ENCODE data around the gene PYCR2. TPM values are rescaled to one million over a fixed set of nuclear protein-coding genes. Genes with fewer than 3 reads are reported as not detected.
A peak's percentile ranks its signal among the peaks of the same experiment; 100 is the strongest.

Gene PYCR2
- total RNA-seq, 4 donors from 2014 or later = 31.9 to 50.3 (median 42.5) TPM

GRCh38 chr1:225909477-225909876 lies 14.6 kb downstream of the PYCR2 start:
- ATAC-seq (no peak), DNase-seq (peak in 1 of 2 donors; percentile 3)
- Histone ChIP-seq H3K9me3 (no peaks in the 10 kb centered on the region), H3K4me1 (no peaks in the 10 kb centered on the region), H3K4me3 (no peak overlapping the region), H3K27me3 (no peaks in the 10 kb centered on the region), H3K27ac (no peak overlapping the region), H3K36me3 (no peaks in the 10 kb centered on the region)
- in situ Hi-C loops (cut with MboI; ENCODE audit: low sequenced_read_pairs in 4 of 4) (loop anchor here in 1 of 4 donors (5.0 kb wide), 1 partner anchor 432 kb away; no protein-coding TSS in a partner anchor), intact Hi-C loops (cut with DNase I; ENCODE audit: low total_unique reads) (no loop called here)
- TF ChIP-seq POLR2A (IDR thresholded peaks at IDR 0.05) = no peak
- no peak for TF ChIP-seq CTCF (IDR thresholded peaks at IDR 0.05 in 4 of 5, conservative IDR thresholded peaks at IDR 0.05 in 1 of 5)

- H3K27me3 ChIP-seq = no peaks in the 10 kb centered on the region
- TF ChIP-seq CTCF (IDR thresholded peaks at IDR 0.05 in 4 of 5, conservative IDR thresholded peaks at IDR 0.05 in 1 of 5) (no peak), POLR2A (IDR thresholded peaks at IDR 0.05) (no peak)
- intact Hi-C loops (cut with DNase I; ENCODE audit: low total_unique reads) = no loop called here
- in situ Hi-C loops (cut with MboI; ENCODE audit: low sequenced_read_pairs in 4 of 4) = loop anchor here in 1 of 4 donors (5.0 kb wide), 1 partner anchor 431 kb away; no protein-coding TSS in a partner anchor
- H3K9me3 ChIP-seq = no peaks in the 10 kb centered on the region
- no peak for ATAC-seq
- no peaks in the 10 kb centered on the region for H3K4me1 ChIP-seq
- no peak overlapping the region for H3K4me3 ChIP-seq
- no peak overlapping the region for H3K27ac ChIP-seq
- H3K36me3 ChIP-seq = no peaks in the 10 kb centered on the region
- no peak for DNase-seq
Observed at GRCh38 chr1:225908773-225909172, 15.3 kb downstream of the PYCR2 start.

- DNase-seq = peak in 1 of 2 donors; percentile 0
- in situ Hi-C loops (cut with MboI; ENCODE audit: low sequenced_read_pairs in 4 of 4) (loop anchor here in 1 of 4 donors (5.0 kb wide), 1 partner anchor 431 kb away; no protein-coding TSS in a partner anchor), intact Hi-C loops (cut with DNase I; ENCODE audit: low total_unique reads) (no loop called here)
- H3K36me3 ChIP-seq = no peaks in the 10 kb centered on the region
- no peaks in the 10 kb centered on the region for H3K27me3 ChIP-seq
- no peak for ATAC-seq
- H3K27ac ChIP-seq = no peak overlapping the region
- H3K4me1 ChIP-seq = no peaks in the 10 kb centered on the region
- no peak for TF ChIP-seq POLR2A (IDR thresholded peaks at IDR 0.05)
- no peak for TF ChIP-seq CTCF (IDR thresholded peaks at IDR 0.05 in 4 of 5, conservative IDR thresholded peaks at IDR 0.05 in 1 of 5)
- no peak overlapping the region for H3K4me3 ChIP-seq
- H3K9me3 ChIP-seq = no peaks in the 10 kb centered on the region
Observed at GRCh38 chr1:225908013-225908640, 15.9 kb downstream of the PYCR2 start.

GRCh38 chr1:225907341-225907740 lies 16.7 kb downstream of the PYCR2 start:
- Histone ChIP-seq H3K27me3 (no peaks in the 10 kb centered on the region), H3K9me3 (no peaks in the 10 kb centered on the region), H3K4me1 (no peaks in the 10 kb centered on the region), H3K27ac (no peak overlapping the region), H3K36me3 (no peaks in the 10 kb centered on the region), H3K4me3 (no peak overlapping the region)
- in situ Hi-C loops (cut with MboI; ENCODE audit: low sequenced_read_pairs in 4 of 4) = loop anchor here in 1 of 4 donors (5.0 kb wide), 1 partner anchor 430 kb away; no protein-coding TSS in a partner anchor
- intact Hi-C loops (cut with DNase I; ENCODE audit: low total_unique reads) = no loop called here
- TF ChIP-seq POLR2A (IDR thresholded peaks at IDR 0.05) = no peak
- no peak for TF ChIP-seq CTCF (IDR thresholded peaks at IDR 0.05 in 4 of 5, conservative IDR thresholded peaks at IDR 0.05 in 1 of 5)
- no peak for DNase-seq
- ATAC-seq = no peak
